Measurements from ENCODE around the gene PSORS1C2. TPM values are rescaled to one million over a fixed set of nuclear protein-coding genes. Genes with fewer than 3 reads are reported as not detected.

Gene PSORS1C2
- polyA plus RNA-seq, 1 donor (not counting 4 experiments of a cell fraction or from before 2014, with no cell fraction given): not detected

- H3K9me1 ChIP-seq (ENCODE audit: control insufficient read depth, extremely low read depth, insufficient read depth, low read length): no peaks in the 10 kb centered on the region
- dilution Hi-C loops (cut with MboI; ENCODE audit: extremely low pct_ligation_motif_present, low sequenced_read_pairs): no loop called here
- H3K9me3 ChIP-seq (ENCODE audit: control insufficient read depth, low read depth, low read length): no peaks in the 10 kb centered on the region
- H3K79me2 ChIP-seq (ENCODE audit: control insufficient read depth, insufficient read depth, low read length): no peaks in the 10 kb centered on the region
- TF ChIP-seq, protein P1, sequence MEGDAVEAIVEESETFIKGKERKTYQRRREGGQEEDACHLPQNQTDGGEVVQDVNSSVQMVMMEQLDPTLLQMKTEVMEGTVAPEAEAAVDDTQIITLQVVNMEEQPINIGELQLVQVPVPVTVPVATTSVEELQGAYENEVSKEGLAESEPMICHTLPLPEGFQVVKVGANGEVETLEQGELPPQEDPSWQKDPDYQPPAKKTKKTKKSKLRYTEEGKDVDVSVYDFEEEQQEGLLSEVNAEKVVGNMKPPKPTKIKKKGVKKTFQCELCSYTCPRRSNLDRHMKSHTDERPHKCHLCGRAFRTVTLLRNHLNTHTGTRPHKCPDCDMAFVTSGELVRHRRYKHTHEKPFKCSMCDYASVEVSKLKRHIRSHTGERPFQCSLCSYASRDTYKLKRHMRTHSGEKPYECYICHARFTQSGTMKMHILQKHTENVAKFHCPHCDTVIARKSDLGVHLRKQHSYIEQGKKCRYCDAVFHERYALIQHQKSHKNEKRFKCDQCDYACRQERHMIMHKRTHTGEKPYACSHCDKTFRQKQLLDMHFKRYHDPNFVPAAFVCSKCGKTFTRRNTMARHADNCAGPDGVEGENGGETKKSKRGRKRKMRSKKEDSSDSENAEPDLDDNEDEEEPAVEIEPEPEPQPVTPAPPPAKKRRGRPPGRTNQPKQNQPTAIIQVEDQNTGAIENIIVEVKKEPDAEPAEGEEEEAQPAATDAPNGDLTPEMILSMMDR (optimal IDR thresholded peaks at IDR 0.05 in 1 of 3, IDR thresholded peaks at IDR 0.05 in 1 of 3, conservative IDR thresholded peaks at IDR 0.05 in 1 of 3; ENCODE audit: extremely low read depth in 1 of 3, insufficient read depth in 2 of 3, low read length in 3 of 3): no peak
- no peak for TF ChIP-seq EZH2 (IDR thresholded peaks at IDR 0.05; ENCODE audit: low read length)
- H4K20me1 ChIP-seq (ENCODE audit: control insufficient read depth, extremely low read depth, insufficient read depth, low read length): no peaks in the 10 kb centered on the region
- DNase-seq (ENCODE audit: low read depth, low spot score) (no peak), FAIRE-seq (no peak)
- H3K36me3 ChIP-seq (ENCODE audit: control insufficient read depth in 2 of 2, extremely low read depth in 1 of 2, insufficient read depth in 2 of 2, low read length in 2 of 2): no peaks in the 10 kb centered on the region
- H3K27ac ChIP-seq (ENCODE audit: control insufficient read depth, insufficient read depth, low read length): no peak overlapping the region
- no peak overlapping the region for H3K4me3 ChIP-seq (ENCODE audit: control insufficient read depth in 2 of 3, extremely low read depth in 1 of 3, insufficient read depth in 2 of 3, low read depth in 1 of 3, low read length in 3 of 3)
- H3K4me2 ChIP-seq (ENCODE audit: control insufficient read depth, extremely low read depth, insufficient read depth, low read depth, low read length): no peak overlapping the region
- no peak overlapping the region for H3K9ac ChIP-seq (ENCODE audit: control insufficient read depth, extremely low read depth, insufficient read depth, low read length)
- peaks cover 10% of the 10 kb centered on the region for H3K4me1 ChIP-seq (ENCODE audit: control insufficient read depth, extremely low read depth, insufficient read depth, low read length)
- no peak overlapping the region for H2AFZ ChIP-seq (ENCODE audit: control insufficient read depth, low read length)
- H3K27me3 ChIP-seq (ENCODE audit: control insufficient read depth, extremely low read depth, insufficient read depth, low read length): no peaks in the 10 kb centered on the region
These were observed 42.7 kb downstream of the PSORS1C2 start for GRCh38 chr6:31096215-31096614.

DNA sequence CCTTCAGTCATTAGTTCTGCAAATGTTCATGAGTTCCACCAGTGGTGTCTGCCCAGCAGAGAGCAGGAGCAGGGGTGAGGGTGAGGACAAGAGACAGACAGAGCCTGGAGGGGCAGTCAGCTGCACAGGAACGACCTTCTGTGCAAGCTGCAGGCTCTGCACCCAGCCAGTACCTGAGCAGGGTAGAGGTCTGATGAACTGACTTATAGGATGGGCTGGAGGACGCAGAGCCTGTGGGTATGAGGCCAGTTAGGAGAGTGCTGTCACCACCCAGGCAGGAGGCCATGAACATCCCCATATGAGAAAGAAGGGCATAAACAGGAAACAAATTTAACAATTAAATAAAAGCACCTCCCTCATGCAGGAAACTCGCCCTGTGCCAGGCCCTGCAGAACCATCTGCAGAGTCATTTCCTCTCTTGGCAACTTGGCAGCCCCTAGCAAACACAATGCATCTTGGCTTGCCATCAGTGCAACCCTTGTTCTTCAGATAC is 44.4 kb downstream of the PSORS1C2 start:
- Histone ChIP-seq H3K27me3 (ENCODE audit: control insufficient read depth, extremely low read depth, insufficient read depth, low read length) (no peaks in the 10 kb centered on the region), H3K9me3 (ENCODE audit: control insufficient read depth, low read depth, low read length) (no peaks in the 10 kb centered on the region), H3K79me2 (ENCODE audit: control insufficient read depth, insufficient read depth, low read length) (no peaks in the 10 kb centered on the region), H3K4me1 (ENCODE audit: control insufficient read depth, extremely low read depth, insufficient read depth, low read length) (peaks cover 10% of the 10 kb centered on the region), H3K9ac (ENCODE audit: control insufficient read depth, extremely low read depth, insufficient read depth, low read length) (no peak overlapping the region), H3K36me3 (ENCODE audit: control insufficient read depth in 2 of 2, extremely low read depth in 1 of 2, insufficient read depth in 2 of 2, low read length in 2 of 2) (no peaks in the 10 kb centered on the region), H3K4me3 (ENCODE audit: control insufficient read depth in 2 of 3, extremely low read depth in 1 of 3, insufficient read depth in 2 of 3, low read depth in 1 of 3, low read length in 3 of 3) (no peak overlapping the region), H3K4me2 (ENCODE audit: control insufficient read depth, extremely low read depth, insufficient read depth, low read depth, low read length) (no peak overlapping the region), H3K27ac (ENCODE audit: control insufficient read depth, insufficient read depth, low read length) (no peak overlapping the region), H3K9me1 (ENCODE audit: control insufficient read depth, extremely low read depth, insufficient read depth, low read length) (no peaks in the 10 kb centered on the region), H4K20me1 (ENCODE audit: control insufficient read depth, extremely low read depth, insufficient read depth, low read length) (no peaks in the 10 kb centered on the region), H2AFZ (ENCODE audit: control insufficient read depth, low read length) (peak overlapping the region; percentile 70)
- no peak for TF ChIP-seq EZH2 (IDR thresholded peaks at IDR 0.05; ENCODE audit: low read length)
- TF ChIP-seq, protein P1 (optimal IDR thresholded peaks at IDR 0.05 in 1 of 3, IDR thresholded peaks at IDR 0.05 in 1 of 3, conservative IDR thresholded peaks at IDR 0.05 in 1 of 3; ENCODE audit: extremely low read depth in 1 of 3, insufficient read depth in 2 of 3, low read length in 3 of 3): no peak
- dilution Hi-C loops (cut with MboI; ENCODE audit: extremely low pct_ligation_motif_present, low sequenced_read_pairs): no loop called here
- FAIRE-seq (peak; percentile 84), DNase-seq (ENCODE audit: low read depth, low spot score) (no peak)

All from keratinocyte (primary cell).